HepG2 (cell line): ENCODE measurements around the gene MTMR3. TPM values are rescaled to one million over a fixed set of nuclear protein-coding genes. Genes with fewer than 3 reads are reported as not detected.

Experiments
- ATAC-seq: fragments of 200-7000 bp; cut with Tn5 transposase; 3 replicates; pipeline ENCODE4 v1.9.1; 2020; ENCODE audit warnings: mild to moderate bottlenecking, moderate library complexity
- BruUV-seq: library from RNA; stranded (reverse); fragments of 400-500 nt; replicated peaks from 2 replicates; lab custom pipeline; 2021; lab: Mats Ljungman, UMichigan
- CTCF ChIA-PET: fragments of 300-600 bp; formaldehyde crosslinking; extraction: SDS; loops from one replicate; lab custom pipeline; 2021; ENCODE audit warnings: low total read pairs, inconsistent platforms, low intra/inter-chr PET ratio; lab: Yijun Ruan, JAX
- POLR2A ChIA-PET: fragments of 350-600 bp; sonication (Branson Sonifier 250); formaldehyde crosslinking; loops from one replicate; lab custom pipeline; 2020; ENCODE audit warnings: antibody characterized with exemption, inconsistent platforms; lab: Yijun Ruan, JAX
- DNase-seq: peaks from one replicate; pipeline ENCODE4 v3.0.0-alpha.2; 2015; ENCODE audit warnings: low spot score
- FAIRE-seq: peaks from 3 replicates; lab custom pipeline; 2011; peaks lifted over from hg19 to GRCh38; lab: Jason Lieb, UNC
- H2AFZ ChIP-seq: one replicate; pipeline ENCODE4 v1.6.1; 2011; ENCODE audit warnings: low read length, inconsistent platforms
- H3K27ac ChIP-seq: fragments of 300-600 bp; 3 replicates; pipeline ENCODE4 v1.8.0; 2011; ENCODE audit warnings: mixed run types, mild to moderate bottlenecking, mixed read lengths, low read length, inconsistent platforms; ENCODE audit not compliant: insufficient read depth; ENCODE audit errors: extremely low read length
- H3K27me3 ChIP-seq, 2 experiments: fragments of 200-600 bp in 1 of 2; 2 replicates in 1 of 2; 3 replicates in 1 of 2; pipeline versions ENCODE4 v1.6.0 to v1.8.0; 2011; ENCODE audit warnings: low read length in 2 of 2, mild to moderate bottlenecking in 2 of 2, moderate library complexity in 2 of 2, inconsistent platforms in 1 of 2; ENCODE audit not compliant: insufficient read depth in 2 of 2, control insufficient read depth in 1 of 2
- H3K36me3 ChIP-seq, 2 experiments: fragments of 200-600 bp in 1 of 2; replicated peaks in 1 of 2; 2 replicates in 1 of 2; 3 replicates in 1 of 2; pipeline versions ENCODE4 v1.5.1 to v1.8.0; 2011; ENCODE audit warnings: low read length in 2 of 2, inconsistent platforms in 1 of 2; ENCODE audit not compliant: insufficient read depth in 2 of 2, control insufficient read depth in 1 of 2
- H3K4me1 ChIP-seq: 2 replicates; pipeline ENCODE4 v1.5.1; 2012; ENCODE audit warnings: low read length, inconsistent platforms; ENCODE audit not compliant: insufficient read depth
- H3K4me2 ChIP-seq: 2 replicates; pipeline ENCODE4 v1.6.0; 2011; ENCODE audit warnings: low read depth, low read length, inconsistent platforms
- H3K4me3 ChIP-seq, 3 experiments: fragments of 200-600 bp in 1 of 3; sonication (generic), shearing (Covaris generic) in 1 of 3; replicated peaks in 1 of 3; 2 replicates each; pipeline ENCODE4 v1.5.1; 2011 to 2016; ENCODE audit warnings: low read length in 3 of 3, inconsistent platforms in 2 of 3, low read depth in 2 of 3, mild to moderate bottlenecking in 2 of 3, control low read depth in 1 of 3, mixed read lengths in 1 of 3; ENCODE audit not compliant: insufficient read depth in 1 of 3
- H3K79me2 ChIP-seq: one replicate; pipeline ENCODE4 v1.6.1; 2011; ENCODE audit warnings: low read length, inconsistent platforms; ENCODE audit not compliant: insufficient read depth
- H3K9ac ChIP-seq: 2 replicates; pipeline ENCODE4 v1.6.0; 2011; ENCODE audit warnings: mild to moderate bottlenecking, low read depth, low read length, inconsistent platforms; ENCODE audit not compliant: insufficient read depth
- H3K9me3 ChIP-seq: 2 replicates; pipeline ENCODE4 v1.5.1; 2012; ENCODE audit warnings: mild to moderate bottlenecking, low read length
- H4K20me1 ChIP-seq: 2 replicates; pipeline ENCODE4 v1.6.0; 2011; ENCODE audit warnings: inconsistent platforms, mild to moderate bottlenecking, low read length, moderate library complexity; ENCODE audit not compliant: insufficient read depth
- CERS6 ChIP-seq: sonication (generic); formaldehyde crosslinking; IDR thresholded peaks from 2 replicates; pipeline ENCODE4 v1.5.0; 2020; ENCODE audit warnings: missing genetic modification reagents
- ZBTB14 ChIP-seq: sonication (generic); formaldehyde crosslinking; IDR thresholded peaks from 2 replicates; pipeline ENCODE4 v1.4.0; 2020; ENCODE audit warnings: missing genetic modification reagents
- ZFP82 ChIP-seq: sonication (generic); formaldehyde crosslinking; IDR thresholded peaks from 2 replicates; pipeline ENCODE4 v1.5.1; 2020; ENCODE audit warnings: mild to moderate bottlenecking, missing genetic modification reagents, borderline replicate concordance
- ZNF749 ChIP-seq: sonication (generic); formaldehyde crosslinking; IDR thresholded peaks from 2 replicates; pipeline ENCODE4 v1.8.0; 2022; ENCODE audit warnings: mild to moderate bottlenecking, missing genetic modification reagents, moderate library complexity, borderline replicate concordance
- ZZZ3 ChIP-seq: sonication (generic); formaldehyde crosslinking; IDR thresholded peaks from 2 replicates; pipeline ENCODE4 v1.4.0; 2020; ENCODE audit warnings: missing genetic modification reagents, mild to moderate bottlenecking, borderline replicate concordance
- WGBS: methylation state at CpG from one replicate; pipeline ENCODE4 v1.1.6; 2017; ENCODE audit warnings: low lambda C conversion rate; 5-methylcytosine and 5-hydroxymethylcytosine counted together
- in situ Hi-C: cut with HindIII; loops from 2 replicates; pipeline ENCODE4 v1.10.0; 2017; ENCODE audit warnings: low pct_unique_long_range_greater_than_20kb; ENCODE audit not compliant: extremely low pct_ligation_motif_present
- intact Hi-C: fragments of 100-400 bp; cut with micrococcal nuclease; formaldehyde crosslinking; loops from one replicate; pipeline ENCODE4 v1.10.0; 2022; ENCODE audit not compliant: unreplicated experiment
- polyA plus RNA-seq, 8 experiments: library from polyadenylated mRNA; depleted of rRNA in 3 of 8; stranded (reverse) in 7 of 8; unstranded in 1 of 8; fragments of >200 nt; fragmentation: Illumina TruSeq in 4 of 8; extraction: Trizol in 4 of 8; gene quantifications; 2 replicates each; pipeline versions ENCODE4 v1.2.1 to v1.2.3, GENCODE V29; 2011 to 2016; ENCODE audit warnings: low read depth in 4 of 8, missing spikeins in 1 of 8, mixed read lengths in 1 of 8; ENCODE audit not compliant: insufficient read depth in 1 of 8
- total RNA-seq, 5 experiments: library from RNA; depleted of rRNA; stranded (reverse); fragments of >200 nt; fragmentation: Illumina TruSeq; extraction: Trizol; gene quantifications; 2 replicates each; pipeline ENCODE4 v1.2.3, GENCODE V29; 2016; ENCODE audit warnings: low read depth in 1 of 5
- TF ChIP-seq, protein P1 (sequence below): sonication (generic); formaldehyde crosslinking; IDR thresholded peaks from 2 replicates; pipeline ENCODE4 v1.4.0; 2020; ENCODE audit warnings: missing genetic modification reagents; ENCODE audit errors: not compliant biosample characterization

The MTMR3 gene
- total and polyA plus RNA-seq, 2 of the 13 experiments (the other 11 are each of a cell fraction or from before 2014, with no cell fraction given), result 12.6 to 24.8 TPM

DNA sequence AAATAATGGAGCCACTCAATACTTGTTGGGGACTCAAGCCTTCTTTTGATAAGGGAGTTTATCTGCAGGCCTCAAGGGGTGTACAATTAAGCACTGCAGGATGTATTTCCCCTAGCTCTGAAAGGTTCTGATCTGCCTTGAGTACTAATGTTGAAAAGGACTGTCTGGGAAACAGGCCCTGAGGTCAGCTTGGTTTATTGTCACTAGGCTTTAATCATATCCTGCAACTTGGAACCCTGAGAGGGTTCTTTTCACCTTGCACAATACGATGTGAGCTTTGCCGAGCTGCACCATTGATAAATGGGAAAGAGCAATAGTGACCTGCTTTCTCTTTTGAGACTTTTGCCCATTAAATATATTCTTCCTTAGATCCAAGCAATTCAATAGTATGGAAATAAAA lies 165.7 kb downstream of the MTMR3 start:
- Histone ChIP-seq H3K36me3 (no peaks in the 10 kb centered on the region), H3K4me1 (peaks cover 28% of the 10 kb centered on the region), H3K27me3 (peaks cover 0 to 1% of the 10 kb centered on the region in 2 experiments; a peak in 1 of 5 replicates), H3K27ac (no peak overlapping the region), H3K4me3 (no peak overlapping the region), H3K9ac (no peak overlapping the region), H3K9me3 (no peaks in the 10 kb centered on the region), H4K20me1 (no peaks in the 10 kb centered on the region), H2AFZ (no peak overlapping the region), H3K79me2 (no peaks in the 10 kb centered on the region), H3K4me2 (no peak overlapping the region)
- ATAC-seq, result no peak
- 6% methylated on average over 2 of the region's 2 CpGs for WGBS
- BruUV-seq, result no TSS peak
- ChIA-PET CTCF (no interaction called here), POLR2A (no interaction called here)
- TF ChIP-seq ZNF749 (CRISPR knock-in tag) (no peak), ZFP82 (CRISPR knock-in tag) (no peak), CERS6 (CRISPR knock-in tag) (no peak), ZBTB14 (CRISPR knock-in tag) (no peak), ZZZ3 (CRISPR knock-in tag) (no peak)
- TF ChIP-seq, protein P1, sequence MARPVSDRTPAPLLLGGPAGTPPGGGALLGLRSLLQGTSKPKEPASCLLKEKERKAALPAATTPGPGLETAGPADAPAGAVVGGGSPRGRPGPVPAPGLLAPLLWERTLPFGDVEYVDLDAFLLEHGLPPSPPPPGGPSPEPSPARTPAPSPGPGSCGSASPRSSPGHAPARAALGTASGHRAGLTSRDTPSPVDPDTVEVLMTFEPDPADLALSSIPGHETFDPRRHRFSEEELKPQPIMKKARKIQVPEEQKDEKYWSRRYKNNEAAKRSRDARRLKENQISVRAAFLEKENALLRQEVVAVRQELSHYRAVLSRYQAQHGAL (CRISPR knock-in tag), result no peak
- intact Hi-C loops (no loop called here), in situ Hi-C loops (no loop called here)
- FAIRE-seq, result no peak
- no peak for DNase-seq
